Measurements from ENCODE around the gene PRMT7. TPM values are rescaled to one million over a fixed set of nuclear protein-coding genes. Genes with fewer than 3 reads are reported as not detected.

PRMT7 gene
- total RNA-seq, 3 donors from 2014 or later = 31.0 to 42.2 (median 41.0) TPM

DNA sequence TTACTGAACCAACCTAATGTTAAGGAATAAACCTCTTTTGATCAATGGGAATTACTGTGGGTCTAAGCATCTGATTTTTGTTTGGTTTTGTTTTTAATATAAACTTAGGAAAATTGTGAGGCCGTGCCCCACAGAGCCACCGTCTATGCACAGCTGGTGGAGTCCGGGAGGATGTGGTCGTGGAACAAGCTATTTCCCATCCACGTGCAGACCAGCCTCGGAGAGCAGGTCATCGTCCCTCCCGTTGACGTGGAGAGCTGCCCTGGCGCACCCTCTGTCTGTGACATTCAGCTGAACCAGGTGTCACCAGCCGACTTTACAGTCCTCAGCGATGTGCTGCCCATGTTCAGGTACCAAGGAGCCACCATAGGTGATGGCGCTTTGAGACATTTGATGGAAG, 28.4 kb downstream of the PRMT7 start:
- intact Hi-C loops (cut with DNase I, micrococcal nuclease) = no loop called here
- TF ChIP-seq, protein P1, sequence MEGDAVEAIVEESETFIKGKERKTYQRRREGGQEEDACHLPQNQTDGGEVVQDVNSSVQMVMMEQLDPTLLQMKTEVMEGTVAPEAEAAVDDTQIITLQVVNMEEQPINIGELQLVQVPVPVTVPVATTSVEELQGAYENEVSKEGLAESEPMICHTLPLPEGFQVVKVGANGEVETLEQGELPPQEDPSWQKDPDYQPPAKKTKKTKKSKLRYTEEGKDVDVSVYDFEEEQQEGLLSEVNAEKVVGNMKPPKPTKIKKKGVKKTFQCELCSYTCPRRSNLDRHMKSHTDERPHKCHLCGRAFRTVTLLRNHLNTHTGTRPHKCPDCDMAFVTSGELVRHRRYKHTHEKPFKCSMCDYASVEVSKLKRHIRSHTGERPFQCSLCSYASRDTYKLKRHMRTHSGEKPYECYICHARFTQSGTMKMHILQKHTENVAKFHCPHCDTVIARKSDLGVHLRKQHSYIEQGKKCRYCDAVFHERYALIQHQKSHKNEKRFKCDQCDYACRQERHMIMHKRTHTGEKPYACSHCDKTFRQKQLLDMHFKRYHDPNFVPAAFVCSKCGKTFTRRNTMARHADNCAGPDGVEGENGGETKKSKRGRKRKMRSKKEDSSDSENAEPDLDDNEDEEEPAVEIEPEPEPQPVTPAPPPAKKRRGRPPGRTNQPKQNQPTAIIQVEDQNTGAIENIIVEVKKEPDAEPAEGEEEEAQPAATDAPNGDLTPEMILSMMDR (IDR thresholded peaks at IDR 0.05) = no peak
- no peaks in the 10 kb centered on the region for H3K36me3 ChIP-seq (ENCODE audit: low read depth)
- no peak for DNase-seq
- H3K4me1 ChIP-seq (ENCODE audit: low read depth) = no peaks in the 10 kb centered on the region
- H3K4me3 ChIP-seq = no peak overlapping the region
- no peaks in the 10 kb centered on the region for H3K9me3 ChIP-seq
- no peak for ATAC-seq

DNA sequence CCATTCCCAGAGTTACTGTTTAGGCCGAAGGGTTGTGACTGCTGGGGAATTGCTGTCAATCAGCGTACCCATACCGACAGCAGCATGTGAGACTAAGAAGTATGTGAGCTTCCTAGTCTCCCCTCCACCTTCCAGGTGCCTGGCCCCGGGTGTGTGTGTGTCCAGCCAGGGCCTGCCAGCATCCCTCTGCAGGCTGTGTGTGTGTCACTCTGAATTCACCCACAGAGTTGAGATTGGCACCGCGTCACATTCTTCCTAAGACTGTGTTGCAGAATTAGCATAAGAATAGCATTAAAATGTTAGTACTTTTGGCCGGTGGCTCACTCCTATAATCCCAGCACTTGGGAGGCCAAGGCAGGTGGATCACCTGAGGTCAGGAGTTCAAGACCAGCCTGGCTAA, 31.8 kb downstream of the PRMT7 start:
- DNase-seq = no peak
- TF ChIP-seq, protein P1 (IDR thresholded peaks at IDR 0.05) = no peak
- Histone ChIP-seq H3K9me3 (no peaks in the 10 kb centered on the region), H3K4me1 (ENCODE audit: low read depth) (no peaks in the 10 kb centered on the region), H3K36me3 (ENCODE audit: low read depth) (no peaks in the 10 kb centered on the region), H3K4me3 (no peak overlapping the region)
- ATAC-seq = no peak
- intact Hi-C loops (cut with DNase I, micrococcal nuclease) = no loop called here

- ATAC-seq (no peak), DNase-seq (no peak)
- H3K9me3 ChIP-seq = no peaks in the 10 kb centered on the region
- H3K36me3 ChIP-seq (ENCODE audit: low read depth) = no peaks in the 10 kb centered on the region
- TF ChIP-seq, protein P1 (IDR thresholded peaks at IDR 0.05) = no peak
- no peaks in the 10 kb centered on the region for H3K4me1 ChIP-seq (ENCODE audit: low read depth)
- intact Hi-C loops (cut with DNase I, micrococcal nuclease) = no loop called here
- H3K4me3 ChIP-seq = no peak overlapping the region
Observed at GRCh38 chr16:68343137-68343536, 32.3 kb downstream of the PRMT7 start.

DNA sequence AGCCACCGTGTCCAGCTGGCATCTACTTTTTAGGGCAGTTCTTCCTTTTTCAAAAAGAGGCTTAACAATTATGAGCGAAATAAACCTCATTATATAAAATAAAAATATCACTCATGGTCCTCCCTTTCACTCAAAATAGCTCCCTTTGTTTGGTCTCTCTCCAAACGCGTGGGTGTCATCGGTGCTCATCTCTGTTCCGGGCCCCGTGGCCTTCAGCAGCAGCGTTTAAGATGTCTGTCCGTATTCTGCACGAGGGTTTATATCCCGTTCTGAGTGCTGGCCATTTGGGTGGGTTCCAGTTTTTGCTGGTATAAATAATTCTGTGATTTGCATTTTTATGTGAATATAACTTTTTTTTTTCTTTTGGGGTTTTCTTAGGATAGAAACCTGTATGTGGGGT, 33.4 kb downstream of the PRMT7 start:
- Histone ChIP-seq H3K4me1 (ENCODE audit: low read depth) (no peaks in the 10 kb centered on the region), H3K9me3 (no peaks in the 10 kb centered on the region), H3K36me3 (ENCODE audit: low read depth) (no peaks in the 10 kb centered on the region), H3K4me3 (no peak overlapping the region)
- ATAC-seq = no peak
- DNase-seq = no peak
- TF ChIP-seq, protein P1 (IDR thresholded peaks at IDR 0.05) = no peak
- intact Hi-C loops (cut with DNase I, micrococcal nuclease) = no loop called here

DNA sequence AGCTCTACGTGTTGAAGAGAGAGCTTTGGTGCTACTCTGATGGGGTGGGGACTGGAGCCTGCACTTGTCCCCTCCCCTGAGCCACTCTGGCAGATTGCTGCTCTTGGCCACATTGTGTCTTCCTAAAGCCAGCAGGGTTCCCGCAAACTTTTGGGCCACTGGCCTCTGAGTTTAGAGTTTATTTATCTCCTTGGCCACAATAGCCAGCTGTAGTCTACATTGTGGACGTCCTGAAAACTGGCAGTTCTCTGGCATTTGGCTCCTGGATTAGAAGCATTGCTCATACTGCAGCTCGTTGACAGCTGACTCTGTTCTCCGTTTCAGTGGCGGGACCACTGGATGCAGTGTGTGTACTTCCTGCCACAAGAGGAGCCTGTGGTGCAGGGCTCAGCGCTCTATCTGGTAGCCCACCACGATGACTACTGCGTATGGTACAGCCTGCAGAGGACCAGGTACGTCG, 34.6 kb downstream of the PRMT7 start:
- intact Hi-C loops (cut with DNase I, micrococcal nuclease) = no loop called here
- Histone ChIP-seq H3K36me3 (ENCODE audit: low read depth) (no peaks in the 10 kb centered on the region), H3K4me1 (ENCODE audit: low read depth) (no peaks in the 10 kb centered on the region), H3K9me3 (no peaks in the 10 kb centered on the region), H3K4me3 (no peak overlapping the region)
- DNase-seq (no peak), ATAC-seq (peak; percentile 63)
- TF ChIP-seq, protein P1 (IDR thresholded peaks at IDR 0.05) = no peak

All from mucosa of descending colon (tissue), 3 donors.